Body of pancreas (tissue), 4 donors: ENCODE measurements around the gene NXPH2. TPM values are rescaled to one million over a fixed set of nuclear protein-coding genes. Genes with fewer than 3 reads are reported as not detected.
"Not testable (repeated sequence)": the region's sequence is repeated elsewhere in the genome, so short reads cannot be mapped to it uniquely, and the experiment has no call there.

ENCODE experiments used
- ATAC-seq: fragments of 150-250 bp; one replicate; pipeline ENCODE4 v1.9.1; 2016
- DNase-seq, 4 donors: peaks; one replicate each; pipeline ENCODE4 v3.0.0-alpha.2; 2019
- H3K27ac ChIP-seq, 4 donors: fragments of 200-600 bp; sonication (generic); 1 replicate in 3 of 4; 2 replicates in 1 of 4; pipeline versions ENCODE4 v1.5.1 to v1.6.1; 2016 to 2019; ENCODE audit warnings: mild to moderate bottlenecking in 1 of 4, mixed read lengths in 1 of 4, moderate library complexity in 1 of 4
- H3K27me3 ChIP-seq, 2 donors: fragments of 200-600 bp; sonication (generic); one replicate each; pipeline ENCODE4 v1.6.0; 2016; ENCODE audit warnings: mild to moderate bottlenecking in 1 of 2
- H3K36me3 ChIP-seq, 2 donors: fragments of 200-600 bp; sonication (generic); replicated peaks in 1 of 2; 2 replicates each; pipeline ENCODE4 v1.5.1; 2016; ENCODE audit warnings: low read depth in 2 of 2; ENCODE audit not compliant: insufficient read depth in 1 of 2
- H3K4me1 ChIP-seq: fragments of 200-600 bp; sonication (generic); one replicate; pipeline ENCODE4 v1.6.0; 2016
- H3K4me3 ChIP-seq, 2 donors: fragments of 200-600 bp; sonication (generic); 1 replicate in 1 of 2; 2 replicates in 1 of 2; pipeline ENCODE4 v1.5.1; 2016 to 2019
- H3K9me3 ChIP-seq, 3 donors: fragments of 200-600 bp; sonication (generic); 1 replicate in 2 of 3; 2 replicates in 1 of 3; pipeline ENCODE4 v1.5.1; 2016
- CTCF ChIP-seq, 7 experiments: fragments of 450-650 bp in 4 of 7; fragments of 200-600 bp in 3 of 7; sonication (generic) in 3 of 7; IDR thresholded peaks; one replicate each; pipeline ENCODE4 v1.5.1; 2016 to 2019; ENCODE audit warnings: antibody characterized with exemption in 7 of 7
- POLR2A ChIP-seq, 3 donors: fragments of 450-650 bp; IDR thresholded peaks; one replicate each; pipeline ENCODE4 v1.6.1; 2016; ENCODE audit warnings: antibody characterized with exemption in 3 of 3, mild to moderate bottlenecking in 2 of 3
- WGBS, 2 donors: methylation state at CpG; one replicate each; pipeline ENCODE4 v1.1.5; 2017; 5-methylcytosine and 5-hydroxymethylcytosine counted together
- intact Hi-C: fragments of 100-400 bp; cut with DNase I; formaldehyde crosslinking; loops from one replicate; pipeline ENCODE4 v1.15.1; 2023
- total RNA-seq, 2 donors: library from RNA; depleted of rRNA; stranded (reverse); fragments of >200 nt; gene quantifications; one replicate each; pipeline ENCODE4 v1.1.0, GENCODE V29; 2016

NXPH2 gene
- total RNA-seq, 2 donors from 2014 or later, result not detected

GRCh38 chr2:138744713-138745112, 35.5 kb downstream of the NXPH2 start:
- ATAC-seq, result no peak
- no peaks in the 10 kb centered on the region for H3K36me3 ChIP-seq
- intact Hi-C loops, result no loop called here
- H3K27me3 ChIP-seq, result no peaks in the 10 kb centered on the region
- H3K4me1 ChIP-seq, result no peaks in the 10 kb centered on the region
- no peak overlapping the region for H3K27ac ChIP-seq
- TF ChIP-seq CTCF (IDR thresholded peaks at IDR 0.05), result no peak
- no peak for TF ChIP-seq POLR2A (IDR thresholded peaks at IDR 0.05)
- no peaks in the 10 kb centered on the region for H3K9me3 ChIP-seq
- DNase-seq, result no peak
- H3K4me3 ChIP-seq, result no peak overlapping the region
- WGBS, 2 donors, result 25 to 27% methylated on average over 3 of the region's 3 CpGs

- no peak for DNase-seq
- Histone ChIP-seq H3K27ac (no peak overlapping the region), H3K27me3 (no peaks in the 10 kb centered on the region), H3K4me3 (no peak overlapping the region), H3K9me3 (peaks cover 0 to under 1% (median 0%) of the 10 kb centered on the region in 3 donors), H3K36me3 (no peaks in the 10 kb centered on the region), H3K4me1 (no peaks in the 10 kb centered on the region)
- WGBS, 2 donors, result 43 to 48% methylated on average over 4 of the region's 4 CpGs
- TF ChIP-seq POLR2A (IDR thresholded peaks at IDR 0.05) (no peak), CTCF (IDR thresholded peaks at IDR 0.05) (no peak)
- no peak for ATAC-seq
- intact Hi-C loops, result no loop called here
Measured at GRCh38 chr2:138742441-138743057, 37.6 kb downstream of the NXPH2 start.

- intact Hi-C loops, result no loop called here
- no peak overlapping the region for H3K4me3 ChIP-seq
Measured at GRCh38 chr2:138741851-138742250, 38.3 kb downstream of the NXPH2 start.

GRCh38 chr2:138737009-138737554, 43.1 kb downstream of the NXPH2 start:
- H3K27ac ChIP-seq, H3K4me1 ChIP-seq, H3K36me3 ChIP-seq, H3K27me3 ChIP-seq, intact Hi-C loops, H3K4me3 ChIP-seq, ATAC-seq, DNase-seq: not testable (repeated sequence)
- peaks cover 0 to 11% (median 0%) of the 10 kb centered on the region in 3 donors for H3K9me3 ChIP-seq
- WGBS, 2 donors, result 65 to 80% methylated on average over 3 of the region's 3 CpGs

More at GRCh38 chr2:138741851-138742250, 38.3 kb downstream of the NXPH2 start:
- 90 to 100% methylated on average over 2 of the region's 2 CpGs for WGBS, 2 donors
- H3K9me3 ChIP-seq, result peaks cover 0 to 4% (median 0%) of the 10 kb centered on the region in 3 donors
- H3K27ac ChIP-seq, result no peak overlapping the region
- no peak for ATAC-seq
- H3K27me3 ChIP-seq, result no peaks in the 10 kb centered on the region
- no peak for DNase-seq
- H3K4me1 ChIP-seq, result no peaks in the 10 kb centered on the region
- no peak for TF ChIP-seq CTCF (IDR thresholded peaks at IDR 0.05)
- TF ChIP-seq POLR2A (IDR thresholded peaks at IDR 0.05), result no peak
- H3K36me3 ChIP-seq, result no peaks in the 10 kb centered on the region

GRCh38 chr2:138732651-138733050, 47.5 kb downstream of the NXPH2 start:
- 82 to 86% methylated on average over 1 of the region's 1 CpG for WGBS, 2 donors
- Histone ChIP-seq H3K27ac (no peak overlapping the region), H3K36me3 (no peaks in the 10 kb centered on the region), H3K9me3 (peaks cover 0 to 11% (median 0%) of the 10 kb centered on the region in 3 donors), H3K4me3 (no peak overlapping the region), H3K4me1 (no peaks in the 10 kb centered on the region), H3K27me3 (no peaks in the 10 kb centered on the region)
- intact Hi-C loops, result no loop called here
- DNase-seq, result no peak
- no peak for ATAC-seq
- no peak for TF ChIP-seq POLR2A (IDR thresholded peaks at IDR 0.05)
- TF ChIP-seq CTCF (IDR thresholded peaks at IDR 0.05), result no peak
